GM04503 (cell line): ENCODE data around the gene BRSK2.
"Not testable (repeated sequence)": the region's sequence is repeated elsewhere in the genome, so short reads cannot be mapped to it uniquely, and the experiment has no call there.

Experiments
- DNase-seq: peaks from one replicate; pipeline ENCODE4 v3.0.0-alpha.2; 2012; ENCODE audit warnings: low read depth

BRSK2 gene

DNA sequence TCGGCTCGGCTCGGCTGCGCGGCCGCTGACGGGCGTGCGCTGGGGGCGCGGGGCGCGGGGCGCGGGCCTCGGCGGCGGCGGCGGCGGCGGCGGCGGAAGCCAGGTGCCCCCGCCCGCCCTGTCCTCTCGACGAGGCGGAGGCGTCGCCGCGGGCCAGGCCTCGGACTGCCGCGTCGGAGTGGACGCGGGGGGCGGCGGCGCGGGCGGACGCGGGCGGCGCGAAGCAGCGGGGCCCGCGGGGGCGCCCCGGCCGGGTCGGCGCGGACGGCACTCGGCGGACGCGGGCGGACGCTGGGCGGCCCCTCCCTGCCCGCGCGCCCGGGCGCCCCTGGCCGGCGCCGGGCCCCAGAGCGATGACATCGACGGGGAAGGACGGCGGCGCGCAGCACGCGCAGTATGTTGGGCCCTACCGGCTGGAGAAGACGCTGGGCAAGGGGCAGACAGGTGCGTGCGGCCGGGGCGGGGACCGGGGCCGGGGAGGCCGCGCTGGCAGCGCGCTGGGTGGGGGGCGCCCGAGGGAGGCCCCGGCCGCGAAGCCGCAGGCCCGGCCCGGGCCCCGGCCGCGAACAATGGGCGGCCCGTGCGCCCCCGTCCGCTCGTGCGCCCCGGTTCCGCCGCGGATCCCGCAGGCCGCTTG lies at the start of gene BRSK2:
TSS of gene BRSK2 (plus strand) at position 3 of the 637 bp plus-strand sequence. CDS start at position 354, 351 bp downstream.
- no peak for DNase-seq

DNA sequence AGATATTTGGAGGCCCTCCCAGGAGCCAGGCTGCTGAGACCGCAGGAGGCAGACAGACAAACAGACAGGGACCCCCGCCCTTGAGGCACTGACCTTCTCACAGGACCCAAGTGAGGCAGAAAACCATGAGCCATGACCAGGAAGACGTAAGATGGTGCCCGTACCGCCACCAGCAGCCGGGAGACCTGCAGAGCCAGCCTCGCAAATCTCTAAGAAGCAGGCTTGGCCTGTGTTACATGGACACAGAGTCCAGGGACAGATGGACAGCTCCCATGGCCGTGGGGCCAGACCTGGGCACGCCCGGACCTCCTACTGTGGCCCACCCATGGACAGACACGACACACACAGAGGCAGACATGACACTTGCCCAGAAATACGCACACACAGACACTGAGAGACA lies 49.6 kb upstream of the BRSK2 start:
- DNase-seq = no peak

GRCh38 chr11:1341226-1341625 lies 48.5 kb upstream of the BRSK2 start:
- DNase-seq = not testable (repeated sequence)

- DNase-seq = peak; percentile 7
These were observed 47.7 kb upstream of the BRSK2 start for GRCh38 chr11:1341928-1342524.

GRCh38 chr11:1342946-1343345 lies 46.8 kb upstream of the BRSK2 start:
- DNase-seq = no peak

GRCh38 chr11:1343391-1344055 lies 46.2 kb upstream of the BRSK2 start:
- no peak for DNase-seq

- DNase-seq = no peak
These were observed 45.6 kb upstream of the BRSK2 start for GRCh38 chr11:1344056-1344635.

DNA sequence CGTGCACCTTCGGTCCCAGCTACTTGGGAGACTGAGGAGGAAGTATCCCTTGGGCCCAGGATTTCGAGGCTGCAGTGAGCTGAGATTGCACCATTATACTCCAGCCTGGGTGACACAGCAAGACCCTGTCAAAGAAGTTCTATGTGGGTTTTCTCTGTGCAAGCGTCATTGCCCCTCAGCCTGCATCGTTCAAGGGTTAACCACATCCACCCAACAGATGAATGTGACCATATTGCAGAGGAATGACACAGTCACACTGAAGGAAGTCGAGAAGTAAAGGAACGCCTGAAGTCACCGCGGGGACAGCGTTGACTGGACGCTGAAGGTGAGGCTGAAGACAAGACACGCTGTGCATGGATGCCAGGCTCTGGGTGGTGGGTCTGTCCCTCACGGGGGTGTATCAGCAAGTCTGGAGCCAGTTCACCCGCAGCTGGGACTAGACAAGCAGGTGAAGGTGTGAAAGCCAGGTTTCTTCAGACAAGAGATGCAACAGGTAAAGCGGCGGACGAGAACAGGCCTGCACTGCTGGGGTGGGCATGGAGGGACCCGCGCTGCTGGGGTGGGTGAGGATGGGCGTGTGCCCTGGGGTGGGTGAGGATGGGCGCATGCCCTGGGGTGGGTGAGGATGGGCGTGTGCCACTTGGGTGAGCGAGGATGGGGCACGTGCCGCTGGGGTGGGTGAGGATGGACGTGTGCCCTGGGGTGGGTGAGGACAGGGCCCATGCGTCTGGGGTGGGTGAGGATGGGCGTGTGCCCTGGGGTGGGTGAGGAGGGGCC lies 43.8 kb upstream of the BRSK2 start:
- no peak for DNase-seq

DNA sequence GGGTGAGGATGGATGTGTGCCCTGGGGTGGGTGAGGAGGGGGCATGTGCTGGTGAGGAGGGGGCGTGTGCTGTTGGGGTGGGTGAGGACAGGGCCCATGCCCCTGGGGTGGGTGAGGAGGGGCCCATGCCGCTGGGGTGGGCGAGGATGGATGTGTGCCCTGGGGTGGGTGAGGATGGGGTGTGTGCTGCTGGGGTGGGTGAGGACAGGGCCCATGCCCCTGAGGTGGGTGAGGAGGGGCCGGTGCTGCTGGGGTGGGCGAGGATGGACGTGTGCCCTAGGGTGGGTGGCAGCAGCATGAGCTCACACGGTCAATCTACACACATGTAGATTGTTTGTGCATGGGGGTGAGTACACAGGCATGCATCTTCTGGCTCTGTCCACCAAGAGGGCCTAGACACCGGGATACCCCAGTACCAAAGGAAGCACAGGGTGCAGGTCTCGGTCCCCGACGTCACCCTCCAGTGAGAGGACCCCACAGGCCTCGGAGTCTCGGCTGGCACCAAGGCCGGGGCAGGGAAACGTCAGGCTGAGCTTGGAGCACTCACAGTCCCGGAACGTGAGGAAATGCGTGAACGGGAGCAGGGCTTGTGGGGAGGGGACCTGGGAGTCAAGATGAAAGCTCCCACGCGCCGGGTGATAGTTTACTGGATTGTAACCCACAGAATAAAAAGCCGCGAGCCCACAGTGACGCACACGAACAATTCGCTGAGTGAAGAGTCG lies 42.9 kb upstream of the BRSK2 start:
- no peak for DNase-seq

- DNase-seq = not testable (repeated sequence)
These were observed 42.2 kb upstream of the BRSK2 start for GRCh38 chr11:1347411-1347999.

- DNase-seq = no peak
These were observed 41.5 kb upstream of the BRSK2 start for GRCh38 chr11:1348146-1348795.

- no peak for DNase-seq
These were observed 40.9 kb upstream of the BRSK2 start for GRCh38 chr11:1348796-1349326.

GRCh38 chr11:1349327-1350041 lies 40.2 kb upstream of the BRSK2 start:
- DNase-seq = no peak

- no peak for DNase-seq
These were observed 39.5 kb upstream of the BRSK2 start for GRCh38 chr11:1350086-1350725.

- DNase-seq = no peak
These were observed 38.3 kb upstream of the BRSK2 start for GRCh38 chr11:1351278-1351937.

- no peak for DNase-seq
These were observed 36.9 kb upstream of the BRSK2 start for GRCh38 chr11:1352696-1353382.

- DNase-seq = no peak
These were observed 36.2 kb upstream of the BRSK2 start for GRCh38 chr11:1353383-1354124.
